ENCODE data around the gene PTPRM. TPM values are rescaled to one million over a fixed set of nuclear protein-coding genes. Genes with fewer than 3 reads are reported as not detected.

Gene PTPRM
- total RNA-seq, 1 experiment from 2014 or later, result 45.6 TPM

DNA sequence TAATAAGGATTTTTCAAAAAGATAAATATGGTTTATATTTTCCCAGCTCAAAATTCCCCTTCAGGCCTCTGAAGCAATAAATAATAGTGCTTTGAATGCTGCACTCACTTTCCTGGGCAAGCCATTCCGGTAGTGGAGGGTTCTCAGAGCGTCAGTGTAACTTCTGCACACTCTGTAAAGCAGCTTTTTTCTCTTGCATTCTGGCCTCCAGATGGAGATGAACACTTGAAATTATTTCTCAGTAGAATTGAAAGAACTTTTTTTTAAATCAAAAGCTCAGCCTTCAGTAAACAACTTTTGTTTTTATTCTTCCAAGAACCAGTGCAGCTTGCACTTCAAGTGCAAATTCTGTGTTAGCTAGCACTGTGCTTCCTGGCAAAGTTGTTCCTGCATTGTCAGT lies 761.0 kb downstream of the PTPRM start:
- DNase-seq (no peak), ATAC-seq (no peak)
- no peaks in the 10 kb centered on the region for H3K36me3 ChIP-seq (ENCODE audit: low read depth, low read length)
- H3K27ac ChIP-seq (ENCODE audit: low read length), result no peak overlapping the region
- H3K27me3 ChIP-seq (ENCODE audit: low read length), result no peaks in the 10 kb centered on the region
- H3K9me2 ChIP-seq (replicated peaks; ENCODE audit: low read length), result no peaks in the 10 kb centered on the region
- intact Hi-C loops (cut with micrococcal nuclease), result loop anchor here (2.0 to 10.0 kb wide), 5 partner anchors 41 to 453 kb away; no protein-coding TSS in a partner anchor
- no peak overlapping the region for H3K4me3 ChIP-seq (ENCODE audit: low read length)
- TF ChIP-seq EZH2phosphoT487 (IDR thresholded peaks at IDR 0.05; ENCODE audit: borderline replicate concordance, low read length) (no peak), EZH2 (IDR thresholded peaks at IDR 0.05; ENCODE audit: low read length, unreplicated experiment) (no peak)
- TF ChIP-seq, protein P1, sequence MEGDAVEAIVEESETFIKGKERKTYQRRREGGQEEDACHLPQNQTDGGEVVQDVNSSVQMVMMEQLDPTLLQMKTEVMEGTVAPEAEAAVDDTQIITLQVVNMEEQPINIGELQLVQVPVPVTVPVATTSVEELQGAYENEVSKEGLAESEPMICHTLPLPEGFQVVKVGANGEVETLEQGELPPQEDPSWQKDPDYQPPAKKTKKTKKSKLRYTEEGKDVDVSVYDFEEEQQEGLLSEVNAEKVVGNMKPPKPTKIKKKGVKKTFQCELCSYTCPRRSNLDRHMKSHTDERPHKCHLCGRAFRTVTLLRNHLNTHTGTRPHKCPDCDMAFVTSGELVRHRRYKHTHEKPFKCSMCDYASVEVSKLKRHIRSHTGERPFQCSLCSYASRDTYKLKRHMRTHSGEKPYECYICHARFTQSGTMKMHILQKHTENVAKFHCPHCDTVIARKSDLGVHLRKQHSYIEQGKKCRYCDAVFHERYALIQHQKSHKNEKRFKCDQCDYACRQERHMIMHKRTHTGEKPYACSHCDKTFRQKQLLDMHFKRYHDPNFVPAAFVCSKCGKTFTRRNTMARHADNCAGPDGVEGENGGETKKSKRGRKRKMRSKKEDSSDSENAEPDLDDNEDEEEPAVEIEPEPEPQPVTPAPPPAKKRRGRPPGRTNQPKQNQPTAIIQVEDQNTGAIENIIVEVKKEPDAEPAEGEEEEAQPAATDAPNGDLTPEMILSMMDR (conservative IDR thresholded peaks at IDR 0.05; ENCODE audit: low read depth, low read length), result no peak
- ChIA-PET POLR2A (ENCODE audit: unreplicated experiment) (interaction anchor here (0.7 kb wide), 1 partner anchor 1056 kb away, joined by 4 read pairs; no protein-coding TSS in a partner anchor), CTCF (interaction anchor here (0.6 kb wide), 1 partner anchor 61 kb away, joined by 4 read pairs; no protein-coding TSS in a partner anchor)
- peaks cover 42% of the 10 kb centered on the region for H3K4me1 ChIP-seq (ENCODE audit: insufficient read depth, low read length)
- H3K4me2 ChIP-seq (ENCODE audit: low read length), result no peak overlapping the region
- no TSS peak for BruUV-seq (replicated peaks)
- H3K79me2 ChIP-seq (ENCODE audit: low read length), result no peaks in the 10 kb centered on the region
- H3F3A ChIP-seq (ENCODE audit: low read length, unreplicated experiment), result no peaks in the 10 kb centered on the region
- no peaks in the 10 kb centered on the region for H3K9me3 ChIP-seq (ENCODE audit: low read length)
- no peaks in the 10 kb centered on the region for H4K20me1 ChIP-seq (ENCODE audit: low read length)
- no peak overlapping the region for H3K9ac ChIP-seq (ENCODE audit: low read length)
- H2AFZ ChIP-seq (ENCODE audit: low read length), result no peak overlapping the region

DNA sequence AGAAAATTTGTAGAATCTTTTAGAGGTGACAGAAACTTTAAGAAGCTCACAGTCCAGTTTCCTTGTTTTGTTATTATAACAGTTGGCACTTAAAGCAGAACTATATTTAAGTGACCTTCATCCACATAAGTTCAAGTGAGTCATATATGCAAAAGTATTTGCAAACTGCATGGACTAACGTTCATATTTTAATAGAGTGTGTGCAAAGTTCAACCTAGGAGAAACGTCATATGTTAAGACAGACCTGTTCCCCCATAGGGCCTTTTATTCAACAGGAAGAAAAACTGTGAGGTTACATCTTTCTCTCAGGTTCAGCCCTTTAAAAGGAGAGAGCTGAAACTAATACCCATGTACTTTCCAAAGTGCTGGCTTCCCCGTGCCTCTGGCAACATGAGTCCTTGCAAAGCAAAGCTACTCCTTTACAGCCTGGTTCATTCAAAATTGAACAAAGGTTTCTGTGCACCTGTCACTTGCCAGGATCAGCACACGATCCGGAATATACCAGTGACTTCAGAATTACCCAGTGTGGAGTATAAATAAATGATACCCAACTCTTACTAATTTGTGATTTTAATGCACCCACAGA lies 762.2 kb downstream of the PTPRM start:
- Histone ChIP-seq H3F3A (ENCODE audit: low read length, unreplicated experiment) (no peaks in the 10 kb centered on the region), H3K9me3 (ENCODE audit: low read length) (no peaks in the 10 kb centered on the region), H3K4me1 (ENCODE audit: insufficient read depth, low read length) (peaks cover 39% of the 10 kb centered on the region), H4K20me1 (ENCODE audit: low read length) (no peaks in the 10 kb centered on the region), H3K27me3 (ENCODE audit: low read length) (no peaks in the 10 kb centered on the region), H3K36me3 (ENCODE audit: low read depth, low read length) (no peaks in the 10 kb centered on the region), H3K79me2 (ENCODE audit: low read length) (no peaks in the 10 kb centered on the region), H3K9me2 (replicated peaks; ENCODE audit: low read length) (no peaks in the 10 kb centered on the region), H3K4me3 (ENCODE audit: low read length) (no peak overlapping the region), H3K27ac (ENCODE audit: low read length) (peak overlapping the region; percentile 52), H3K9ac (ENCODE audit: low read length) (no peak overlapping the region), H2AFZ (ENCODE audit: low read length) (no peak overlapping the region), H3K4me2 (ENCODE audit: low read length) (peak overlapping the region; percentile 52)
- peak; percentile 86 for DNase-seq
- POLR2A ChIA-PET (ENCODE audit: unreplicated experiment), result interaction anchor here (1.0 kb wide), 1 partner anchor 13 kb away, joined by 3 read pairs; no protein-coding TSS in a partner anchor
- no TSS peak for BruUV-seq (replicated peaks)
- TF ChIP-seq EZH2 (IDR thresholded peaks at IDR 0.05; ENCODE audit: low read length, unreplicated experiment) (no peak), EZH2phosphoT487 (IDR thresholded peaks at IDR 0.05; ENCODE audit: borderline replicate concordance, low read length) (no peak)
- TF ChIP-seq, protein P1 (conservative IDR thresholded peaks at IDR 0.05; ENCODE audit: low read depth, low read length), result no peak
- intact Hi-C loops (cut with micrococcal nuclease), result loop anchor here (1.0 to 10.0 kb wide), 6 partner anchors 12 to 454 kb away; no protein-coding TSS in a partner anchor
- peak; percentile 94 for ATAC-seq
- CTCF ChIA-PET, result no interaction called here

DNA sequence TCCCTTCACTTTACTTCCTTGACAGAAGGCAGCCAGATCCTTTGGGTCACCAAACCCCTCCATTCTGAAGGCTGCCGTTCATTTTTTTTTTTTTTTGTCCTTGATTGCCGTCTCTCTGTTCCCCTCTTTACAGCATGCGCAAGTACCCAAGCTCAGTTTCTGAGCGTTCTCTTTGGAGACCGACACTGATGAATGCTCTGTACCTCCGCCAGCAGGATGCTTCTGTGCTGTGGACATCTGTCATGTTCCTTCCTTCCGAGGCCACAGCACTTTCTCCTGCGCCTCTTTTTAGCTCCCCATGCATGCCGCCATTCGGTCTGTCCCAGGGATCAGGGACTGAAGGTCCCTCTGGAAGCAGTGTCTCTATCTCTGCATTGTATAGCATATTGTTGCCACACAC lies 763.5 kb downstream of the PTPRM start:
- Histone ChIP-seq H3K27ac (ENCODE audit: low read length) (no peak overlapping the region), H3K4me2 (ENCODE audit: low read length) (no peak overlapping the region), H3K9me2 (replicated peaks; ENCODE audit: low read length) (no peaks in the 10 kb centered on the region), H2AFZ (ENCODE audit: low read length) (no peak overlapping the region), H3F3A (ENCODE audit: low read length, unreplicated experiment) (no peaks in the 10 kb centered on the region), H3K4me1 (ENCODE audit: insufficient read depth, low read length) (peaks cover 34% of the 10 kb centered on the region), H3K9me3 (ENCODE audit: low read length) (no peaks in the 10 kb centered on the region), H3K36me3 (ENCODE audit: low read depth, low read length) (no peaks in the 10 kb centered on the region), H3K27me3 (ENCODE audit: low read length) (no peaks in the 10 kb centered on the region), H3K9ac (ENCODE audit: low read length) (no peak overlapping the region), H3K4me3 (ENCODE audit: low read length) (no peak overlapping the region), H3K79me2 (ENCODE audit: low read length) (no peaks in the 10 kb centered on the region), H4K20me1 (ENCODE audit: low read length) (no peaks in the 10 kb centered on the region)
- ATAC-seq (no peak), DNase-seq (no peak)
- no peak for TF ChIP-seq EZH2 (IDR thresholded peaks at IDR 0.05; ENCODE audit: low read length, unreplicated experiment)
- TF ChIP-seq EZH2phosphoT487 (IDR thresholded peaks at IDR 0.05; ENCODE audit: borderline replicate concordance, low read length), result no peak
- TF ChIP-seq, protein P1 (conservative IDR thresholded peaks at IDR 0.05; ENCODE audit: low read depth, low read length), result no peak
- CTCF ChIA-PET, result no interaction called here
- POLR2A ChIA-PET (ENCODE audit: unreplicated experiment), result no interaction called here
- no TSS peak for BruUV-seq (replicated peaks)
- intact Hi-C loops (cut with micrococcal nuclease), result no loop called here
